ENCODE measurements around the gene GPT2. TPM values are rescaled to one million over a fixed set of nuclear protein-coding genes. Genes with fewer than 3 reads are reported as not detected.
A peak's percentile ranks its signal among the peaks of the same experiment; 100 is the strongest.

The GPT2 gene
- total RNA-seq, 1 experiment from 2014 or later: 19.4 TPM

DNA sequence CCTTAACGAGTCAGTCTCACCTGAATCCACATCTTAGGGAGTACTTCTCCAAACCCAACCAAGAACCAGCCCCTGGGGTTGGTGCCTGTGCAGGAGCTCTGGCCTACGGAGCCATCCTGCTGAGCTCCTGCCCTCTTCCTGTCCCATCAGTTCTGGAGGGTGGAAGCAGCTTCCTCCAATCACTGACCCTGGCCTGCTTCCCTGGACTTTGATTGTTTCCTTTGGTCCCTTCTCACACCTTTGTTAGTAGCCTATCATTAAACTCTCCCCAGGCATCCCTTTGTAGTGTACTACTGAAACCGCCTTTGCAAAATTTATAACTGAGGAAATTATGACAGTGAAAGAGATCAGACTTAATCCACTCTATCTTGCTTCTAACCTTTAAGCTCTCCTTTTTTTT lies 32.0 kb upstream of the GPT2 start:
- no peaks in the 10 kb centered on the region for H3F3A ChIP-seq (ENCODE audit: low read length, unreplicated experiment)
- intact Hi-C loops (cut with micrococcal nuclease): loop anchor here (5.0 kb wide), 1 partner anchor 75 kb away; no protein-coding TSS in a partner anchor
- BruUV-seq (replicated peaks): no TSS peak
- H3K36me3 ChIP-seq (ENCODE audit: low read depth, low read length): no peaks in the 10 kb centered on the region
- H3K9me3 ChIP-seq (ENCODE audit: low read length): no peaks in the 10 kb centered on the region
- H3K9ac ChIP-seq (ENCODE audit: low read length): no peak overlapping the region
- no peak for TF ChIP-seq EZH2 (IDR thresholded peaks at IDR 0.05; ENCODE audit: low read length, unreplicated experiment)
- TF ChIP-seq, protein P1, sequence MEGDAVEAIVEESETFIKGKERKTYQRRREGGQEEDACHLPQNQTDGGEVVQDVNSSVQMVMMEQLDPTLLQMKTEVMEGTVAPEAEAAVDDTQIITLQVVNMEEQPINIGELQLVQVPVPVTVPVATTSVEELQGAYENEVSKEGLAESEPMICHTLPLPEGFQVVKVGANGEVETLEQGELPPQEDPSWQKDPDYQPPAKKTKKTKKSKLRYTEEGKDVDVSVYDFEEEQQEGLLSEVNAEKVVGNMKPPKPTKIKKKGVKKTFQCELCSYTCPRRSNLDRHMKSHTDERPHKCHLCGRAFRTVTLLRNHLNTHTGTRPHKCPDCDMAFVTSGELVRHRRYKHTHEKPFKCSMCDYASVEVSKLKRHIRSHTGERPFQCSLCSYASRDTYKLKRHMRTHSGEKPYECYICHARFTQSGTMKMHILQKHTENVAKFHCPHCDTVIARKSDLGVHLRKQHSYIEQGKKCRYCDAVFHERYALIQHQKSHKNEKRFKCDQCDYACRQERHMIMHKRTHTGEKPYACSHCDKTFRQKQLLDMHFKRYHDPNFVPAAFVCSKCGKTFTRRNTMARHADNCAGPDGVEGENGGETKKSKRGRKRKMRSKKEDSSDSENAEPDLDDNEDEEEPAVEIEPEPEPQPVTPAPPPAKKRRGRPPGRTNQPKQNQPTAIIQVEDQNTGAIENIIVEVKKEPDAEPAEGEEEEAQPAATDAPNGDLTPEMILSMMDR (conservative IDR thresholded peaks at IDR 0.05; ENCODE audit: low read depth, low read length): no peak
- TF ChIP-seq EZH2phosphoT487 (IDR thresholded peaks at IDR 0.05; ENCODE audit: borderline replicate concordance, low read length): no peak
- ChIA-PET POLR2A (ENCODE audit: unreplicated experiment) (no interaction called here), CTCF (interaction anchor here (0.6 to 0.7 kb wide), 2 partner anchors 57 to 58 kb away, joined by 7 to 8 read pairs; no protein-coding TSS in a partner anchor)
- no peak overlapping the region for H2AFZ ChIP-seq (ENCODE audit: low read length)
- no peak overlapping the region for H3K27ac ChIP-seq (ENCODE audit: low read length)
- no peaks in the 10 kb centered on the region for H3K4me1 ChIP-seq (ENCODE audit: insufficient read depth, low read length)
- DNase-seq (no peak), ATAC-seq (no peak)
- no peaks in the 10 kb centered on the region for H3K79me2 ChIP-seq (ENCODE audit: low read length)
- H3K4me2 ChIP-seq (ENCODE audit: low read length): no peak overlapping the region
- no peaks in the 10 kb centered on the region for H3K27me3 ChIP-seq (ENCODE audit: low read length)
- no peaks in the 10 kb centered on the region for H3K9me2 ChIP-seq (replicated peaks; ENCODE audit: low read length)
- no peaks in the 10 kb centered on the region for H4K20me1 ChIP-seq (ENCODE audit: low read length)
- no peak overlapping the region for H3K4me3 ChIP-seq (ENCODE audit: low read length)

- Histone ChIP-seq H4K20me1 (ENCODE audit: low read length) (no peaks in the 10 kb centered on the region), H3K4me1 (ENCODE audit: insufficient read depth, low read length) (no peaks in the 10 kb centered on the region), H3K27me3 (ENCODE audit: low read length) (no peaks in the 10 kb centered on the region), H3K27ac (ENCODE audit: low read length) (no peak overlapping the region), H3K4me2 (ENCODE audit: low read length) (no peak overlapping the region), H3K9ac (ENCODE audit: low read length) (no peak overlapping the region), H3K4me3 (ENCODE audit: low read length) (no peak overlapping the region), H3K9me2 (replicated peaks; ENCODE audit: low read length) (no peaks in the 10 kb centered on the region), H3K79me2 (ENCODE audit: low read length) (no peaks in the 10 kb centered on the region), H3F3A (ENCODE audit: low read length, unreplicated experiment) (no peaks in the 10 kb centered on the region), H3K9me3 (ENCODE audit: low read length) (no peaks in the 10 kb centered on the region), H2AFZ (ENCODE audit: low read length) (no peak overlapping the region), H3K36me3 (ENCODE audit: low read depth, low read length) (no peaks in the 10 kb centered on the region)
- DNase-seq: peak; percentile 66
- peak; percentile 82 for ATAC-seq
- TF ChIP-seq EZH2 (IDR thresholded peaks at IDR 0.05; ENCODE audit: low read length, unreplicated experiment) (no peak), EZH2phosphoT487 (IDR thresholded peaks at IDR 0.05; ENCODE audit: borderline replicate concordance, low read length) (no peak)
- TF ChIP-seq, protein P1 (conservative IDR thresholded peaks at IDR 0.05; ENCODE audit: low read depth, low read length): peak; percentile 86
- no TSS peak for BruUV-seq (replicated peaks)
- ChIA-PET CTCF (interaction anchor here (0.6 to 1.5 kb wide), 5 partner anchors 32 to 76 kb away, joined by 3 to 15 read pairs (median 4); no protein-coding TSS in a partner anchor), POLR2A (ENCODE audit: unreplicated experiment) (no interaction called here)
- intact Hi-C loops (cut with micrococcal nuclease): loop anchor here (1.0 to 5.0 kb wide), 2 partner anchors 55 to 73 kb away; no protein-coding TSS in a partner anchor
Measured at GRCh38 chr16:46853713-46854443, 30.3 kb upstream of the GPT2 start.

- intact Hi-C loops (cut with micrococcal nuclease): loop anchor here (1.0 to 5.0 kb wide), 2 partner anchors 54 to 72 kb away; no protein-coding TSS in a partner anchor
- Histone ChIP-seq H3K4me1 (ENCODE audit: insufficient read depth, low read length) (no peaks in the 10 kb centered on the region), H3F3A (ENCODE audit: low read length, unreplicated experiment) (no peaks in the 10 kb centered on the region), H3K9ac (ENCODE audit: low read length) (no peak overlapping the region), H3K9me2 (replicated peaks; ENCODE audit: low read length) (no peaks in the 10 kb centered on the region), H4K20me1 (ENCODE audit: low read length) (no peaks in the 10 kb centered on the region), H3K4me3 (ENCODE audit: low read length) (no peak overlapping the region), H3K79me2 (ENCODE audit: low read length) (no peaks in the 10 kb centered on the region), H3K27ac (ENCODE audit: low read length) (no peak overlapping the region), H3K36me3 (ENCODE audit: low read depth, low read length) (no peaks in the 10 kb centered on the region), H2AFZ (ENCODE audit: low read length) (no peak overlapping the region), H3K9me3 (ENCODE audit: low read length) (no peaks in the 10 kb centered on the region), H3K4me2 (ENCODE audit: low read length) (no peak overlapping the region), H3K27me3 (ENCODE audit: low read length) (no peaks in the 10 kb centered on the region)
- CTCF ChIA-PET: no interaction called here
- POLR2A ChIA-PET (ENCODE audit: unreplicated experiment): no interaction called here
- TF ChIP-seq, protein P1 (conservative IDR thresholded peaks at IDR 0.05; ENCODE audit: low read depth, low read length): no peak
- DNase-seq (no peak), ATAC-seq (no peak)
- no TSS peak for BruUV-seq (replicated peaks)
Measured at GRCh38 chr16:46854846-46855245, 29.3 kb upstream of the GPT2 start.

Measured in PC-3 (cell line).